HL-60 (cell line): ENCODE data around the gene EGFL7.

Experiments
- DNase-seq, 2 experiments: peaks; one replicate each; pipeline ENCODE4 v3.0.0-alpha.2; 2010 to 2020; ENCODE audit warnings: low read depth in 1 of 2, low spot score in 1 of 2
- H3K27ac ChIP-seq: fragments of 250-450 bp; sonication (Bioruptor Pico); replicated peaks from 2 replicates; pipeline ENCODE4 v1.5.1; 2020; ENCODE audit warnings: mild to moderate bottlenecking, moderate library complexity
- H3K27me3 ChIP-seq: fragments of 250-450 bp; sonication (Bioruptor Pico); 2 replicates; pipeline ENCODE4 v1.5.1; 2021; ENCODE audit warnings: mild to moderate bottlenecking, moderate library complexity; ENCODE audit not compliant: insufficient read depth, poor library complexity, severe bottlenecking
- H3K4me3 ChIP-seq: replicated peaks from 2 replicates; pipeline ENCODE4 v1.5.1; 2011; ENCODE audit warnings: mild to moderate bottlenecking, control low read depth, low read length; ENCODE audit not compliant: insufficient read depth
- CTCF ChIP-seq: IDR thresholded peaks from one replicate; pipeline ENCODE4 v1.5.1; 2011; ENCODE audit warnings: low read length, control low read depth, inconsistent platforms; ENCODE audit not compliant: insufficient read depth
- GABPA ChIP-seq: IDR thresholded peaks from 2 replicates; pipeline ENCODE4 v1.6.1; 2012; ENCODE audit warnings: low read depth
- POLR2AphosphoS5 ChIP-seq: IDR thresholded peaks from 2 replicates; pipeline ENCODE4 v1.6.1; 2012; ENCODE audit warnings: low read depth
- REST ChIP-seq: IDR thresholded peaks from 2 replicates; pipeline ENCODE4 v1.6.1; 2012; ENCODE audit warnings: low read depth; ENCODE audit not compliant: insufficient replicate concordance
- SPI1 ChIP-seq: IDR thresholded peaks from 2 replicates; pipeline ENCODE4 v1.6.1; 2012; ENCODE audit warnings: low read depth, mild to moderate bottlenecking, borderline replicate concordance

The EGFL7 gene

GRCh38 chr9:136662326-136662655 lies 425 bp upstream of the EGFL7 start:
- no peak for DNase-seq
- H3K27me3 ChIP-seq = peaks cover 36% of the 10 kb centered on the region
- no peak overlapping the region for H3K27ac ChIP-seq
- H3K4me3 ChIP-seq = no peak overlapping the region
- TF ChIP-seq REST (no peak), GABPA (no peak), SPI1 (no peak), POLR2AphosphoS5 (no peak), CTCF (no peak)

- peaks cover 27% of the 10 kb centered on the region for H3K27me3 ChIP-seq
- no peak overlapping the region for H3K27ac ChIP-seq
- DNase-seq = no peak
- no peak for TF ChIP-seq POLR2AphosphoS5
- no peak for TF ChIP-seq REST
- no peak for TF ChIP-seq CTCF
- TF ChIP-seq GABPA = no peak
- no peak overlapping the region for H3K4me3 ChIP-seq
Observed at GRCh38 chr9:136664000-136664915, 1.5 kb downstream of the EGFL7 start.

GRCh38 chr9:136665111-136665703 lies 2.5 kb downstream of the EGFL7 start:
- H3K4me3 ChIP-seq = peak overlapping the region; percentile 31
- TF ChIP-seq POLR2AphosphoS5 (no peak), REST (no peak), SPI1 (no peak), GABPA (no peak), CTCF (no peak)
- H3K27ac ChIP-seq = no peak overlapping the region
- no peak for DNase-seq
- peaks cover 31% of the 10 kb centered on the region for H3K27me3 ChIP-seq
